ENCODE results near the gene COTL1. TPM values are rescaled to one million over a fixed set of nuclear protein-coding genes. Genes with fewer than 3 reads are reported as not detected.

The COTL1 gene
- total and polyA plus RNA-seq, 2 of the 13 experiments (the other 11 are each of a cell fraction or from before 2014, with no cell fraction given), result 8.7 to 16.9 TPM

- TF ChIP-seq, protein P1, sequence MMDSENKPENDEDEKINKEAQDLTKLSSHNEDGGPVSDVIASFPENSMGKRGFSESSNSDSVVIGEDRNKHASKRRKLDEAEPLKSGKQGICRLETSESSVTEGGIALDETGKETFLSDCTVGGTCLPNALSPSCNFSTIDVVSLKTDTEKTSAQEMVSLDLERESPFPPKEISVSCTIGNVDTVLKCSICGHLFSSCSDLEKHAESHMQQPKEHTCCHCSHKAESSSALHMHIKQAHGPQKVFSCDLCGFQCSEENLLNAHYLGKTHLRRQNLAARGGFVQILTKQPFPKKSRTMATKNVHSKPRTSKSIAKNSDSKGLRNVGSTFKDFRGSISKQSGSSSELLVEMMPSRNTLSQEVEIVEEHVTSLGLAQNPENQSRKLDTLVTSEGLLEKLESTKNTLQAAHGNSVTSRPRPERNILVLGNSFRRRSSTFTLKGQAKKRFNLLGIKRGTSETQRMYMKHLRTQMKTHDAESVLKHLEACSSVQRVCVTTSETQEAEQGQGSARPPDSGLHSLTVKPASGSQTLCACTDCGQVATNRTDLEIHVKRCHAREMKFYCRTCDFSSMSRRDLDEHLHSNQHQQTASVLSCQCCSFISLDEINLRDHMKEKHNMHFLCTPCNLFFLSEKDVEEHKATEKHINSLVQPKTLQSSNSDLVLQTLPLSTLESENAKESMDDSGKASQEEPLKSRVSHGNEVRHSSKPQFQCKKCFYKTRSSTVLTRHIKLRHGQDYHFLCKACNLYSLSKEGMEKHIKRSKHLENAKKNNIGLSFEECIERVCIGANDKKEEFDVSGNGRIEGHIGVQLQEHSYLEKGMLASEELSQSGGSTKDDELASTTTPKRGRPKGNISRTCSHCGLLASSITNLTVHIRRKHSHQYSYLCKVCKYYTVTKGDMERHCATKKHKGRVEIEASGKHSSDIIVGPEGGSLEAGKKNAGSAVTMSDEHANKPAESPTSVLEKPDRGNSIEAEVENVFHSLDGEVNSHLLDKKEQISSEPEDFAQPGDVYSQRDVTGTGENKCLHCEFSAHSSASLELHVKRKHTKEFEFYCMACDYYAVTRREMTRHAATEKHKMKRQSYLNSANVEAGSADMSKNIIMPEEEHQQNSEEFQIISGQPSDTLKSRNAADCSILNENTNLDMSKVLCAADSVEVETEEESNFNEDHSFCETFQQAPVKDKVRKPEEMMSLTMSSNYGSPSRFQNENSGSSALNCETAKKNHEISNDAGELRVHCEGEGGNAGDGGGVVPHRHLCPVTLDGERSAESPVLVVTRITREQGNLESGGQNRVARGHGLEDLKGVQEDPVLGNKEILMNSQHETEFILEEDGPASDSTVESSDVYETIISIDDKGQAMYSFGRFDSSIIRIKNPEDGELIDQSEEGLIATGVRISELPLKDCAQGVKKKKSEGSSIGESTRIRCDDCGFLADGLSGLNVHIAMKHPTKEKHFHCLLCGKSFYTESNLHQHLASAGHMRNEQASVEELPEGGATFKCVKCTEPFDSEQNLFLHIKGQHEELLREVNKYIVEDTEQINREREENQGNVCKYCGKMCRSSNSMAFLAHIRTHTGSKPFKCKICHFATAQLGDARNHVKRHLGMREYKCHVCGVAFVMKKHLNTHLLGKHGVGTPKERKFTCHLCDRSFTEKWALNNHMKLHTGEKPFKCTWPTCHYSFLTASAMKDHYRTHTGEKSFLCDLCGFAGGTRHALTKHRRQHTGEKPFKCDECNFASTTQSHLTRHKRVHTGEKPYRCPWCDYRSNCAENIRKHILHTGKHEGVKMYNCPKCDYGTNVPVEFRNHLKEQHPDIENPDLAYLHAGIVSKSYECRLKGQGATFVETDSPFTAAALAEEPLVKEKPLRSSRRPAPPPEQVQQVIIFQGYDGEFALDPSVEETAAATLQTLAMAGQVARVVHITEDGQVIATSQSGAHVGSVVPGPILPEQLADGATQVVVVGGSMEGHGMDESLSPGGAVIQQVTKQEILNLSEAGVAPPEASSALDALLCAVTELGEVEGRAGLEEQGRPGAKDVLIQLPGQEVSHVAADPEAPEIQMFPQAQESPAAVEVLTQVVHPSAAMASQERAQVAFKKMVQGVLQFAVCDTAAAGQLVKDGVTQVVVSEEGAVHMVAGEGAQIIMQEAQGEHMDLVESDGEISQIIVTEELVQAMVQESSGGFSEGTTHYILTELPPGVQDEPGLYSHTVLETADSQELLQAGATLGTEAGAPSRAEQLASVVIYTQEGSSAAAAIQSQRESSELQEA (CRISPR knock-in tag; IDR thresholded peaks at IDR 0.05; ENCODE audit: not compliant biosample characterization), result no peak
- TF ChIP-seq ZNF350 (CRISPR knock-in tag; IDR thresholded peaks at IDR 0.05; ENCODE audit: borderline replicate concordance, low read depth), result no peak
- no peak for TF ChIP-seq ZNF256 (CRISPR knock-in tag; conservative IDR thresholded peaks at IDR 0.05)
- no peak for TF ChIP-seq NFYC (CRISPR knock-in tag; IDR thresholded peaks at IDR 0.05)
- no peak for TF ChIP-seq ZFP36 (IDR thresholded peaks at IDR 0.05; ENCODE audit: borderline replicate concordance, low read depth, low read length, partially characterized antibody)
- no peak for TF ChIP-seq NCOA5 (CRISPR knock-in tag; IDR thresholded peaks at IDR 0.05)
Observed at GRCh38 chr16:84571506-84571905, 46.4 kb downstream of the COTL1 start (continued).
